ACC112 (cell line): ENCODE results near the gene CPE.

ENCODE experiments used
- H2AFZ ChIP-seq: fragments of 200-600 bp; sonication (generic); one replicate; pipeline ENCODE4 v1.6.0; 2017; ENCODE audit warnings: antibody characterized with exemption, low read length; ENCODE audit not compliant: unreplicated experiment
- H3K27ac ChIP-seq: fragments of 200-600 bp; sonication (generic); 2 replicates; pipeline ENCODE4 v1.5.1; 2014; ENCODE audit warnings: low read depth, mild to moderate bottlenecking, antibody characterized with exemption, low read length, moderate library complexity
- H3K27me3 ChIP-seq: fragments of 200-600 bp; sonication (generic); 2 replicates; pipeline ENCODE4 v1.6.1; 2014; ENCODE audit warnings: mild to moderate bottlenecking, antibody characterized with exemption, low read length, moderate library complexity, mixed read lengths; ENCODE audit not compliant: insufficient read depth
- H3K36me3 ChIP-seq: fragments of 200-600 bp; sonication (generic); 2 replicates; pipeline ENCODE4 v1.6.1; 2016; ENCODE audit warnings: mild to moderate bottlenecking, antibody characterized with exemption, low read length, moderate library complexity, mixed read lengths; ENCODE audit not compliant: insufficient read depth
- H3K4me1 ChIP-seq: fragments of 200-600 bp; sonication (generic); one replicate; pipeline ENCODE4 v1.6.1; 2016; ENCODE audit warnings: low read length, mixed read lengths; ENCODE audit not compliant: insufficient read depth, unreplicated experiment, control insufficient read depth
- H3K4me3 ChIP-seq: fragments of 200-600 bp; sonication (generic); 2 replicates; pipeline ENCODE4 v1.5.1; 2014; ENCODE audit warnings: mild to moderate bottlenecking, low read depth, low read length
- H3K79me2 ChIP-seq: fragments of 200-600 bp; sonication (generic); one replicate; pipeline ENCODE4 v1.6.0; 2016; ENCODE audit warnings: low read length; ENCODE audit not compliant: control insufficient read depth, unreplicated experiment, insufficient read depth

CPE gene

DNA sequence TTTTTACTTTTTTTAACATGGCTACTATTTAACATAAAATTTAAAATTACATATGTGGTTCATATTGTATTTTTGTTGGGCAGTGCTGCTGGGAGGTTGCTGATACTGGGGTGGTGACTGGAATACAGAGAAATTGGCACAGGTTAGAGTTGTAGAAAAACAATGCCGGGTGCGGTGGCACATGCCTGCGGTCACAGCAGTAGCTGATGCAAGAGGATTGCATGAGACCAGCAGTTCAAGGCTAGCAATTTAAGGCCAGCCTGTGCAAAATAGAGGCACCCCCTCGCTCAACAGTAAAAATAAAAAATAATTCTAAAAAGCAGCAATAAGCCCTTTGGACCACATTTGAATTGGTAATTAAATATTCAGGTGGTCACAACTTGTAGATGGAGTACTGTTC is 11.8 kb upstream of the CPE start:
- H3K27ac ChIP-seq = no peak overlapping the region
- no peak overlapping the region for H3K4me3 ChIP-seq
- no peaks in the 10 kb centered on the region for H3K27me3 ChIP-seq
- no peaks in the 10 kb centered on the region for H3K36me3 ChIP-seq
- peaks cover 18% of the 10 kb centered on the region for H3K4me1 ChIP-seq
- H3K79me2 ChIP-seq = no peaks in the 10 kb centered on the region
- H2AFZ ChIP-seq = no peak overlapping the region

DNA sequence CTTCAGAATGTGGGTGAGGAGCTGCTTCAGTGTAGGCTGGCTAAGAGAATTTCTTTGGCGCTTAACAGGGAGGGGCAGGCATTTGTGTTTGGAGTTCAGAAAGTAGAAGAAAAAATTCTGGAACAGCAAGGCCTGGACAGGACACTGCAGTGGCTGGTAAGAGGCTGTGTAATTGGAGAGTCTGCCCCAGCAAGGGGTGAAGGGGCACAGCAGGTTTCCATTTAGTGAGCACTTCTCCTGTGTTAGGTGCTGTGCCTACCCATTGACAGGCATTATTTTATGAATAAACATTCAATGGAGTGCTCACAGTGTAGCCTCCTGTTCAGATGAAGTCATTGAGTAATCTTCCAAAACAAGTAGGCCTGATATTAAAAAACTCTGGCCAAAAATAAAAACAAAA is 10.7 kb upstream of the CPE start:
- Histone ChIP-seq H3K79me2 (no peaks in the 10 kb centered on the region), H3K4me1 (peaks cover 18% of the 10 kb centered on the region), H3K27ac (no peak overlapping the region), H3K27me3 (no peaks in the 10 kb centered on the region), H2AFZ (no peak overlapping the region), H3K4me3 (no peak overlapping the region), H3K36me3 (no peaks in the 10 kb centered on the region)

DNA sequence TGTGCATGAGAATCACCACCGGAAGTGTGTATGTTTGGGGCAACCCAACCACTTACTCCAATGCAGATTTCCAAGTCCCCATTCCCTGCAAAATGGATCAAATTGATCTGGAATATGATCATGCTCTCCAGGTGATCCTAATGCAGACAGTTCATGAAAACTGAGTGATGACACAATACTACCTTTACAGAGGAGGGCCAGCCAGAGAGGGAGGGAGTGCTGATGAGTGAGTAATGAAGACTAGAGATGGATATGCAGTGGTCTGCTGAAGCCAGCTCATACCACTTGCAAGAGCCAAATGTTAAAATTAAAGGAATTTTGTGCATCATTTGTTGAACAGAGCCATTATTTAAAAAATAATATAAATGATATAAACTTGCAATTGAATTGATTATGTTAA is 10.2 kb upstream of the CPE start:
- H3K27me3 ChIP-seq = no peaks in the 10 kb centered on the region
- H2AFZ ChIP-seq = no peak overlapping the region
- H3K4me1 ChIP-seq = peaks cover 18% of the 10 kb centered on the region
- H3K4me3 ChIP-seq = no peak overlapping the region
- no peaks in the 10 kb centered on the region for H3K79me2 ChIP-seq
- H3K36me3 ChIP-seq = no peaks in the 10 kb centered on the region
- no peak overlapping the region for H3K27ac ChIP-seq

DNA sequence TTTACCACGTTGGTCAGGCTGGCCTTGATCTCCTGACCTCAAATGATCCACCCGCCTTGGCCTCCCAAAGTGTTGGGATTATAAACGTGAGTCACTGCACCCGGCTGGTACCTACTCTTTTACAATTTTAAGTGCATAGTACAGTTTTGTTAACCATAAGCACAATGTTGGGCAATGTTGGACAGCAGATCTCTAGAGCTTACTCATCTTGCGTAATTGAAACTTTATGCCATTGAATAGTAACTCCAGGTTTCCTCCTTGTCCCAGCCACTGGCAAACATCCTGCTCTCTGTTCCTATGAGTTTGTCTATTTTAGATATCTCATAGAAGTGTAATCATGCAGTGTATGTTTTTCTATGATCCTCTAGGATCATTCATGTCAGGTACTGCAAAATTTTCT is 9.3 kb upstream of the CPE start:
- Histone ChIP-seq H3K27ac (no peak overlapping the region), H3K27me3 (no peaks in the 10 kb centered on the region), H3K4me1 (peaks cover 14% of the 10 kb centered on the region), H3K4me3 (no peak overlapping the region), H2AFZ (no peak overlapping the region), H3K36me3 (no peaks in the 10 kb centered on the region), H3K79me2 (no peaks in the 10 kb centered on the region)

DNA sequence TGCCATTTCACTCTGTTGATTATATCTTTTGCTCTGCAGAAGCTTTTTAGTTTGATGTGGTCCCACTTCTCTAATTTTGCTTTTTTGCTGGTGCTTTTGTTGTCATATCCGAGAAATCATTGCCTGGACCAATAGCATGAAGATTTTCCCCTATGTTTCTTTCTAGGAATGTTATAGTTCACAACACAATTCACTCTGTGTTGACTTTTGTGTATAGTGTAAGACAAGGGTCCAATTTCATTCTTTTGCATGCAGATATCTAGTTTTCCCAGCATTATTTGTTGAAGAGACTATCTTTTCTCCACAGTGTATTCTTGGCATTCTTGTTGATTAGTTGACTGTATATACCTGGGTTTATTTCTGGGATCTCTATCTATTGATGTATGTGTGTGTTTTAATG is 8.3 kb upstream of the CPE start:
- H3K4me1 ChIP-seq = peaks cover 9% of the 10 kb centered on the region
- no peaks in the 10 kb centered on the region for H3K36me3 ChIP-seq
- H2AFZ ChIP-seq = no peak overlapping the region
- no peak overlapping the region for H3K4me3 ChIP-seq
- H3K27me3 ChIP-seq = no peaks in the 10 kb centered on the region
- no peak overlapping the region for H3K27ac ChIP-seq
- H3K79me2 ChIP-seq = no peaks in the 10 kb centered on the region

DNA sequence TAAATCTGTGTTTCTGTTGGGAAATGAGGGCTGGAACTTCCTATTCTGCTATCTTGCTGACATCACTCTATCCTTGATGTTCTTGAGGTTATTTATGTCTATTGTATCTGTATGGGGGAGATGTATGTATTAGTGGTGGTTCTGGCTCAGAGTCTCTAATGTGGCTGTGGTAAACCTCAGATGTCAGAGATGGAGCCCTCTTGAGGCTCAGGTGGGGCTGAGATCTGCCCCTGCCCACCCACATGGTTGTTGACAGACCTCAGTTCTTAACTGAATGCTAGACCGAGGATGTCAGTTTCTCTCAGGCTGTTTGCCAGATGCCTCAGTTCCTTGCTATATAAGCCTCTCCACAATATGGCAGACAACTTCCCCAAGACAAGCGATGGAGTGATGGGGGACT is 3.3 kb upstream of the CPE start:
- Histone ChIP-seq H3K27ac (no peak overlapping the region), H2AFZ (no peak overlapping the region), H3K79me2 (no peaks in the 10 kb centered on the region), H3K27me3 (no peaks in the 10 kb centered on the region), H3K4me1 (peaks cover 5% of the 10 kb centered on the region), H3K36me3 (no peaks in the 10 kb centered on the region), H3K4me3 (no peak overlapping the region)

DNA sequence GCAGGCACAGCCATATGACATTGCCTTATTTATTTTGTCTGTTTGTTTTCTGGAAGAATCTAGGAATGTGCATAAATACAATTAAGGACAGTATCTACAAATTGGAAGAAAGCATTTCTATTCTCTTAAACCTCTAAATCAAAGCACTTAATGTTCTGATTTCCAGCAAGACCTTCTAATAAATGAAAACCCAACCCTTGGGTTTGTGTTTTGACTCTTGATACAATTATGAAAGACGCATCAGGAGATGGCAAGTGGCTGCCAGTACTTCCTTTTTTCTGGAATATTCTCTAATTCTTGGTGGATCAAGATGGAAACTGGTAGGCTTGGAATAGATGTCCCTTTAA is 437 bp upstream of the CPE start:
- Histone ChIP-seq H3K36me3 (no peaks in the 10 kb centered on the region), H3K27ac (peak overlapping the region; percentile 3; the same call in 1 of the 2 replicates), H2AFZ (peak overlapping the region; percentile 93), H3K4me1 (peaks cover 5% of the 10 kb centered on the region), H3K4me3 (peak overlapping the region; percentile 78), H3K27me3 (no peaks in the 10 kb centered on the region), H3K79me2 (no peaks in the 10 kb centered on the region)

DNA sequence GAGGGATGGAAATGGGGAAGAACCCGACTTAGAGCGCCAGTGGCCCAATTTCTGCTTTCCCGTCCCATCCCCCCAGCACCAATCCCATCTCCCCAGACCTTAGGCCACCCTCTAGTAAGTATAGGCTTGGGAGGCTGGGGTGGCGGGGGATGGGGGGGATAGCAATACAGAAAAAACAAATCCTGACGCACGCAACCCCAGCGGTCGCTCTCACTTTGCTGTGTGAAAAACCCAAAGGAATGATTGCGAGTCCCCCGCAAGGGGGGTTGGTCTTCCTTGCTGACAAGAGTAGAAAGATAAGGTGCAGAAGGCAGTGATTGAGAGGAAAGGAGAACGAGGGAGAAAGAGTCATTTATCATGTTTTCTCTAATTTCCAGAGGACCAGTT is 863 bp downstream of the CPE start:
- peaks cover 9% of the 10 kb centered on the region for H3K4me1 ChIP-seq
- H3K4me3 ChIP-seq = peak overlapping the region; percentile 78
- H3K79me2 ChIP-seq = no peaks in the 10 kb centered on the region
- H3K36me3 ChIP-seq = no peaks in the 10 kb centered on the region
- no peaks in the 10 kb centered on the region for H3K27me3 ChIP-seq
- peak overlapping the region; percentile 93 for H2AFZ ChIP-seq
- no peak overlapping the region for H3K27ac ChIP-seq

DNA sequence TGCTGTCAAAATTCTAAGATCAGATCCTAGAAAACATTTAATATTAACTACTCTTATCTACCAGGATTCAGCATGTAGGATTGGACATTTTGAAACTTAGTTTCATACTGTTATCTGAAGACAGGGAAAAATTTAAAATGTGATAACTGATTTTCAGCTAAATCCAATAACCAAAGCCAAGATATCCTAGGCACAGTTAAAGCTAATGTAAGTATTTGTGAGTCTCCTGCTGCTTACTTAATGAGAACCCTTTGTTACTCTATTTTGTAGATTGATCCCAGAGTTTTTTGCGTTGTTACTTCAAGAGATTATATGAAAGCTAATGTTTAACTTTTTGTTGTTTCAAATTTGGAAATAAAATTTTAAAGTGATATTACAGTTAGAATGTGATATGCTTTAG is 2.0 kb downstream of the CPE start:
- peaks cover 9% of the 10 kb centered on the region for H3K4me1 ChIP-seq
- H3K27me3 ChIP-seq = no peaks in the 10 kb centered on the region
- no peaks in the 10 kb centered on the region for H3K36me3 ChIP-seq
- H3K4me3 ChIP-seq = no peak overlapping the region
- no peaks in the 10 kb centered on the region for H3K79me2 ChIP-seq
- no peak overlapping the region for H3K27ac ChIP-seq
- no peak overlapping the region for H2AFZ ChIP-seq

DNA sequence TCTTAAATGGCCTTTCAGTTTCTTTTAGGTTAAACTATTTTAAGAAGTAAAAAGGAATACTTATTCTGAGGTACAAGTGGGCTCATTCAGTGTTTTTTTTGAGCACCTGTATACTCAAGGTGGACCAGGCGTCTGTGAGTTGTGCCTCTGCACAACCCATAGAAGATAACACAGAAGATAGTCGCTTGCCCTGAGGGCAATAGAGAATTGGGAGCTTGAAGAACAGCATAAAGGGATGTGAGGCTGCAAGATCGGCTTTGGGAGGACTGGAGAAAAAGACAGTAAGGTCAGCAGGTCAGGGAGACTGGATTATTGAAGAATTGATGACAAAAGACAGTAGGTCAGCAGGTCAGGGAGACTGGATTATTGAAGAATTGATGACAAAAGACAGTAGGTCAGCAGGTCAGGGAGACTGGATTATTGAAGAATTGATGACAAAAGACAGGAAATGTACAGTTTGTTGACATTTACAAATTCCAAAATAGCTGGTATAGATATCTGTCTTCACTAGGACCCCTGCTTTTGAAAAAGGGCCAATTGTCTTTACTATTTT is 3.1 kb downstream of the CPE start:
- Histone ChIP-seq H2AFZ (no peak overlapping the region), H3K4me3 (no peak overlapping the region), H3K27me3 (no peaks in the 10 kb centered on the region), H3K4me1 (peaks cover 9% of the 10 kb centered on the region), H3K36me3 (no peaks in the 10 kb centered on the region), H3K27ac (no peak overlapping the region), H3K79me2 (no peaks in the 10 kb centered on the region)

DNA sequence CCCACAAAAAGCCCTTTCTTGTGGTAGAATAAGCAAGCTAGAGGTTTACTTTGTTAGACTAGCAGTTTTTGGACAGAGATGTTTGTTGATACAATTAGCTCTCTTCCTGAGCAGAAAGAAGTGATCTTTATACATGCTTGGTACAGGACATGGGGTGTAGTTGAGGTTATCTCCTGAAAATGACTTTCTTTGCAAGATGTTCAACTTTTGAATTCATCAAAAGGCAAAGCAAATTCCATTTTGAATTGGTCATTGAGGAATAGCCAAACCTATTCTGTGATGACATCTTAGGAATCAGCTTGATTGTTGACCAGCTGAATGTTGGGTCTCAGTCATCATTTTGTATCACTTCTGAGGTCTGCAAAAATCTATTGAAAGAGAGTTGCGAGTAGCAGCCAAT is 3.8 kb downstream of the CPE start:
- no peaks in the 10 kb centered on the region for H3K36me3 ChIP-seq
- no peak overlapping the region for H3K4me3 ChIP-seq
- no peak overlapping the region for H2AFZ ChIP-seq
- H3K4me1 ChIP-seq = peaks cover 9% of the 10 kb centered on the region
- no peaks in the 10 kb centered on the region for H3K79me2 ChIP-seq
- no peak overlapping the region for H3K27ac ChIP-seq
- H3K27me3 ChIP-seq = no peaks in the 10 kb centered on the region
